Esophagus muscularis mucosa (tissue), 3 donors: ENCODE data around the gene GALT.
A peak's percentile ranks its signal among the peaks of the same experiment; 100 is the strongest.

Experiments used
- POLR2A ChIP-seq: fragments of 450-650 bp; IDR thresholded peaks from one replicate; pipeline ENCODE4 v1.6.1; 2017; ENCODE audit warnings: antibody characterized with exemption, moderate library complexity, mild to moderate bottlenecking, low read depth
- POLR2AphosphoS5 ChIP-seq, 2 donors: sonication (generic); formaldehyde crosslinking; IDR thresholded peaks; one replicate each; pipeline ENCODE4 v1.6.1; 2017; ENCODE audit warnings: antibody characterized with exemption in 2 of 2
- TF ChIP-seq, protein P1 (sequence below), 3 experiments: fragments of 200-600 bp in 2 of 3; fragments of 450-650 bp in 1 of 3; sonication (generic) in 2 of 3; IDR thresholded peaks; one replicate each; pipeline ENCODE4 v1.5.1; 2017 to 2019; ENCODE audit warnings: antibody characterized with exemption in 3 of 3, mild to moderate bottlenecking in 2 of 3, moderate library complexity in 1 of 3

GRCh38 chr9:34654323-34655051, 8.0 kb downstream of the GALT start:
- TF ChIP-seq POLR2AphosphoS5 (IDR thresholded peaks at IDR 0.05): peak; percentile 59 to 67
- TF ChIP-seq, protein P1, sequence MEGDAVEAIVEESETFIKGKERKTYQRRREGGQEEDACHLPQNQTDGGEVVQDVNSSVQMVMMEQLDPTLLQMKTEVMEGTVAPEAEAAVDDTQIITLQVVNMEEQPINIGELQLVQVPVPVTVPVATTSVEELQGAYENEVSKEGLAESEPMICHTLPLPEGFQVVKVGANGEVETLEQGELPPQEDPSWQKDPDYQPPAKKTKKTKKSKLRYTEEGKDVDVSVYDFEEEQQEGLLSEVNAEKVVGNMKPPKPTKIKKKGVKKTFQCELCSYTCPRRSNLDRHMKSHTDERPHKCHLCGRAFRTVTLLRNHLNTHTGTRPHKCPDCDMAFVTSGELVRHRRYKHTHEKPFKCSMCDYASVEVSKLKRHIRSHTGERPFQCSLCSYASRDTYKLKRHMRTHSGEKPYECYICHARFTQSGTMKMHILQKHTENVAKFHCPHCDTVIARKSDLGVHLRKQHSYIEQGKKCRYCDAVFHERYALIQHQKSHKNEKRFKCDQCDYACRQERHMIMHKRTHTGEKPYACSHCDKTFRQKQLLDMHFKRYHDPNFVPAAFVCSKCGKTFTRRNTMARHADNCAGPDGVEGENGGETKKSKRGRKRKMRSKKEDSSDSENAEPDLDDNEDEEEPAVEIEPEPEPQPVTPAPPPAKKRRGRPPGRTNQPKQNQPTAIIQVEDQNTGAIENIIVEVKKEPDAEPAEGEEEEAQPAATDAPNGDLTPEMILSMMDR (IDR thresholded peaks at IDR 0.05): peak in 1 of 3 experiments; percentile 8
- no peak for TF ChIP-seq POLR2A
